Activated CD4-positive, alpha-beta T cell treated with anti-CD3 and anti-CD28 coated beads, Interleukin-2, Interleukin-6, amounts not matched to agents 100 ng/mL and 50 ng/mL, durations not matched to agents 16 hours and 8 hours (primary cell): ENCODE results near the gene ADAM8.

Experiments
- DNase-seq: peaks from one replicate; pipeline ENCODE4 v3.0.0-alpha.2; 2020

The ADAM8 gene

DNA sequence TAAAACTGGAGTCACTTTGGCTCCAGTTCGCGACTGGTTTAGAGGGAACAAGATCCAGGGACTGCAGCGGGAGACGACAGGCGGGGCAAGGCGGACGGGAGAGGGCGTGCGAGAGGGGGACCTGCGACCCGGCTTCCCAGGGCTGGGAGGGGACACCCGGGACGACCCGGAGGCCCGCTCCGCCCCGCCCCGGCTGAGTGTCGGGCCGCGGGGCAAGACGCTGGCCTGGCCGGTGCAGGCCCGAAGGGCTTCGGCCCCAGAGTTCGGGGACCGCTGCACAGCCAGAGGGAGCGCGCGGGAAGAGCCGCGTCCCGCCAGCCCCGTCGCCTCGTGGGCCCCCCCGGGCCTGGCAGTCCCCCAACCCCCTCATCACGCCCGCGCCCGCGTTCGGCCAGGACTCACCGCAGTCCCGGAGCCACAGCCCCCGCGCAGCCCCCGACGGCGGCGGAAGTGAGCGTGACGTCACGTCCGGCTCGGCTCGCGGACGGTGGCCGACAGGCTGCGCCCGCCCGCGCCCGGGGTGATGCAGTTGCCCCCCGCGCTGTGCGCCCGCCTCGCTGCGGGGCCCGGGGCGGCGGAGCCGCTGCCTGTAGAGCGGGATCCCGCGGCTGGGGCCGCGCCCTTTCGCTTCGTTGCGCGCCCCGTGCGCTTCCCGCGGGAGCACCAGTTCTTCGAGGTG is 31.9 kb upstream of the ADAM8 start, which contains the start of the genes TUBGCP2 and ZNF511:
TSS of gene TUBGCP2 (minus strand) at position 452 of the 679 bp plus-strand sequence. CDS start 5,931 bp downstream, outside the sequence.
TSS of gene ZNF511 (plus strand) at position 494 of the 679 bp plus-strand sequence. CDS start at position 524, 30 bp downstream.
- DNase-seq, result peak; percentile 90

DNA sequence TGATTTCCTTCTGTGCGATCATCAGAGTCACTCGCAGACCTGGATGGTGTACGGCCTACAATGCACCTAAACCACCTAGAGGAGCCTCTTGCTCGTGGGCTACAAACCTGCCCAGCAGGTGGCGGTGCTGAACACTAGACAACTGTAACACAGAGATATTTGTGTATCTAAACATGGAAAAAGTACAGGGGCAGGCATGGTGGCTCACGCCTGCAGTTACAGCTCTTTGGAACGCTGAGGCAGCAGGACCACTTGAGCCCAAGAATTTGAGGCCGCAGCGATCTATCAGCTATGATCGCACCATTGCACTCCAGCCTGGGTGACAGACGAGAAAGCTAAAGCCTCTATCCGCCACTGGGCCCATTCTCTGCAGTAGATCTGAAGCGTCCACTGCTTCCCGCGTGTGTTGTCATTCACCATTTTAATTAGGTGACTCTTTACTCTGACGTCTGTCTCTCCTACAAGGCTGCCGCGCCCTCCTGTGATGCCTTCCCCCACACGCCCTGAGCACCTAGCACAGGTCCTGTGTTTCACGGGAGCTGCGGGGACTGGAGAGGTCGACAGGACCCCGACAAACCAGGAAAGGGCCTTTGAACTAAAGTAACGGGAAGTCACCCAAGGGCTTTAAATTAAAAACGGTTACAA is 31.2 kb upstream of the ADAM8 start:
- DNase-seq, result peak; percentile 88

DNA sequence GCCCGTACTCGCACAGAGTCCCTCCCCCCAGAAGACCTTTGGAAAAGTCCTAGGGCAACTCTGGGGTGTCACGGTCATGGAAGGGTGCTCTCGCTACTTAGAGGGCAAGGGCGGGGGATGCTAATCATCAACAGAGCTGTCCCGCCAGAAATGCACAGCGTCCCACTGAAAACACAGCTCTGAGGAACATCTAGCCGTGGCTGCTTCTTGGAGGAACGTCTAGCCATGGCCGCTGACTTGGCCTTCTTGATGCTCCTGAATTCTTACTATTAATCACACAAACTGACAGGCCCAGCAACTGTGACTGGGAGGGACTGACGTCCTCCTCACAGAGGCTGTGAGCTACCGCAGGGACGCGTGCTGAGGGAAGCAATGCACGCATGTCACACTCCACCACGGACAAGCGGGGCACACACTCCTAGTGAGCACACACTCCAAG is 30.3 kb upstream of the ADAM8 start:
- no peak for DNase-seq

DNA sequence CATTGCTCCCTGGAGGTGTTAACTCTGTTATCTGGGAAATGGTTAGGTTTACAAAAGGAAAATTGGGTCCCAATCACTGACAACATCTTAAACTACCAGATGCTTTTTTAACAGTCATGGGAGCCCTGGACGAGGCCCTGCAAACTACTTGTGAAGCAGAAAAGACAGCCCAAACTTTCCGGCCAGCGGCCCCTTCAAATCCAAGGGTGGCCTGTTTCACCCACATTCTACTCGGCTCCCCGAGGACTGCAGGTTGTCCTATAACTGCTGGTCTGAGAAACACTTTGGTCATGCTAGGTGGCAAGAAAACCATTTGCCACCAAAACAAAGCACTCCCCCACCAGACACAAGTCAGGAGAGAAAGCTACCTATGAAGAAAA is 29.4 kb upstream of the ADAM8 start:
- no peak for DNase-seq

DNA sequence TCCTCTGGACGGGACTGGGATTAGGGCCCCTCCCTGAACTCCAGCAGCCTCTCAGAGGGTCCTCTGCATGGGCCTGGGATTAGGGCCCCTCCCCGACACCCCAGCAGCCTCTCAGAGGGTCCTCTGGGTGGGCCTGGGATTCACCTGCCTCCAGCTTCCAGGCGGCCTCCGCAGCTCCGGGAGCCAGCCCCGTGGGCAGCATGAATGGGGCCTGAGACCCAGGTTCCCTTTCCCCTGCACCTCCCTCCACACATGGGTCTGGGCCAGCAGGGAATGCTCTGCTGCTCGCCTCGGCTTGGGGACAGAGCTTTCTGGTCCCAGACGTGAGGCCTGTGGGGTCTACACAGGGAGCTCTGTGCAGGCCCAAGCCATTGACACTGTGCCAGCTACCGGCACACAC is 26.5 kb upstream of the ADAM8 start:
- DNase-seq, result no peak

DNA sequence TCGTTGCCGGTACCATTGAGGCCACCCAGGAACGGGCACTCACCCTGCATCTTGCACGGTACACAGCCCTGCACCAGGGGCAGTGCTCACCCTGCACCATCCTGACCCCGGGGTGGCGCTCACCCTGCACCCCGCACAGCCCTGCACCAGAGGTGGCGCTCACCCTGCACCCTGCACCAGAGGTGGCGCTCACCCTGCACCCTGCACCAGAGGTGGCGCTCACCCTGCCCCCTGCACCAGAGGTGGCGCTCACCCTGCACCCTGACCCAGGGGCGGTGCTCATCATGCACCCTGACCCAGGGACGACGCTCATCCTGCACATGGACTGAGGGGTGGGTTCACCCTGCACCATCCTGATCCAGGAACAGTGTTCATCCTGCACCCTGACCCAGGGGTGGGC is 25.6 kb upstream of the ADAM8 start:
- DNase-seq, result no peak

DNA sequence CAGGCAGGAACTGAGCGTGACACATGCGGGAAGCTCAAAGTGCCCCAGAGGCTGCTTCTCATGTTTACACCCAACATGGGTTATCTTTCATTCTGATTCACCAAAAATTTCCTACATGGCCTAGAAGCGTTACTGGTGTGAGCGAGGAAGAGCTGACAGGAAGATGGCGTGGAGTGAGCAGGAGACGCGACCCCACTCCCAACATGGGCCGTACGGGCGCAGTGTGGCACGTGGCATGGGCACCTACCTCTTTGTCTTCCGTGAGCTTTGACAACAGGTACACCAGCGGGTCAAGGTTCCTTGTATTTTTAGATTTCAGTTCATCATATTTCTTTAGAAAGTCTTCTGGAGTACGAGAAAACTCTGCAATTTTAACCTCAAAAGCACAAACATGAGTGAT is 23.1 kb upstream of the ADAM8 start:
- no peak for DNase-seq

DNA sequence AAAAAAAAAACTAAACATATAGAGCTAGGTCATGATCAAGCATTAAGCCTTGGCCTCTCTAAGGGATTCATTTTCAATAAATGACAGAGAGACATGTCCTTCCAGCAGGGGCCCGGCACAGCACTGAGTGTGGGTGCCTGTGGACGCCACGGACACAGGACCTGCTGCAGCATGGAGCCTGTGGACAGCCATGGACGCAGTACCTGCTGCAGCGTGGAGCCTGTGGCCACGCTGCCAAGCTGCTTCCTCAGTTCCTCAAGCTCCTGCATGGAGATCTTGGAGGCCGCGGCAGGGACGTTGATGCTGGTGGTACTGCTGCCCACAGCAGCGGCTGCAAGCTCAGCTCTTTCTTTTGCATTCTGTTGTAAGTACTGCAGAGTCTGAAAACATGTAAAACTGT is 22.6 kb upstream of the ADAM8 start:
- no peak for DNase-seq

DNA sequence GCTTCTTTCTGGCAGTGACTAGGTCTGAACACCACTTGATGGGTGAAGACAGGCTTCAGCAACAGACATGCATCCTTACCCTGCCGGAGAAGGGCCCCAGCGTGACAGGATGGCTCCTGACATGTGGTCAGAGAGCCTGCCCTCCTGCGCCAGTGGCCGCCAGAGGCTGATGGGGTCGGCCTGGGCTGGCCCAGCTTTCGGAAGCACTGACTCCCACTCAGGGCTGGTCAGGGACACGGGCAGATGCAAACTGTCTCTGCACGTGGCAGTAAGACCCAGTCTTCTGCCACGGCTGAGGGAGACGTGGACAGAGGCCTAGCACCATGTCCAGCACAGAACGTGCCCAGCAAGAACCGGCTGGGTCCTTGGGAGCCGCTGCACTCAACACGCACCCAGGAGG is 21.8 kb upstream of the ADAM8 start:
- DNase-seq, result no peak

DNA sequence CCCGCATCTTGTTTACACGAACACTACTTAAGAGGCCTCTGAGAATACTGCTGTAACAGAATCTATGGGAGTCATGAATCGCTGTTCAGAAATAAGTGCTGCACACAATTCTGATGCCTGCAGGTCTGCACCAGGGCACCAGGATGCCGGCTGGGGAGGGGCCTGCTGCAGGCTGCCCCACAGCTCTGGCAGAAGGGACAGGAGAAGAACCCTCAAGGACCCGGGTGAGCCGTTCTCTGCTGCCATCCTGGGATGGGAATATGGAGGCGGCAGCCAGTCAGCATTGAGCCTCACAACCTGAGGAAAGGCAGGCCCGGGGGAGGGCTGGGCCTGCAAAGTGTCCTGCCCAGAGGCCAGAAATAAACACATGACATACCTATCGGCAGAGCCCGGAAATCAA is 20.8 kb upstream of the ADAM8 start:
- no peak for DNase-seq

DNA sequence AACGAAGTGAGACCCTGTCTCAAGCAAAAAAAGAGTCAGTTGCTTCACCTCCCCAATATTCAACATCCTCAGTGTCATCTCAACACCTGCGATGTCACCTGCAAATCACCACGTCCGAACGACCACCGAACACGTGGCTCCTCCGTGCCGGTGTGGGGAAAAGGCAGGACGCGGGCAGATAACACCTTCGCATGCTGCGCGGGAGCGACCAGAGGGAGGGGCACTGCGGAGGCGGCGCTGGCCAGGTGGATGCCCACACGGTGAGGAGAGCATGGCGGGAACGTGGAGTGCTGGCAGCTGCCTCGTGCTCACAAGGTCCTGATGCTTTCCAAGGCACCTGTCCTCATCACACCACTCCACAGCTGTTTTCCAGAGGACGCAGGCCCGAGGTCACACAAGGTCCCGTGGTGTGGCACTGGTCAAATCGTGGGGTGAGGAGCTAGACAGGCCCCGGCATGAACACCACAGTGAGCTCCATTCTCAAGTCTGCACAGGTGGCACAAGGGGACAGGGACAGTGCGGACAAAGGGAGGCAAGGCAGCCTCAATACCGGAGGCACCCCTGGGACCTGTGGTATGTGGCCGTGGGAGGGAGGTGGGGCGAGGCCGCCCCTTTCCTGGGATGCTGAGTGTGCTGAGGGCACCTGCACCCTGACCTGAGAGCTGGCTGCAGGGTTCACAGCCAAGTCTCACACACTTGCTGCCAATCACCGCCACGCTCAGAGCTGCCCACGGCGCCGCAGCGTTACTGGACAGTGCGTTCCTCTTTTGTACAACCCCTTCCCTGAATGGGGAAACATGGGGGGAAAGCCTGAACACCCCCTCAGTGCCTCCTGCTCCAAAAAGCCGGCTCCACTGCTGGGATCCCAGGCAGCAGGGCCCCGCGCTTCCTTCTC is 19.0 kb upstream of the ADAM8 start:
- no peak for DNase-seq

DNA sequence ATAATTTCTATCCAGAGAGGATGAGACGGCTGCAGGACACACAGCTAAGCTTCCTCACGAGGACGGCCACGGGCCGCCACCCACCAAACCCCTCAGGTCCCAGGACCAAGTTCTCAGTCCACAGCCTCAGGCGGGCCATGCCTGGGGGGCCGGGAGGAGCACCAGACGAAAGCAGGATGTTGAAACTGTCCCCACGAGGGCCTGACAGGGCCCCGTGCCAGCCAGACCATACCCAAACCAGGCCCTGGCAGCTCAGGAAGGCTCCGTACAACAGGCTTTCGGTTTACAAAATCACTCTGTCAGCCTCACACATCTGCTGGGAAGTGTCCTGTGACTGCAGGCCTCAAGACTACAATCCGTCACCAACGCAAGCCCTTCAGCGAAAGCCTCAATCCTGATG is 17.5 kb upstream of the ADAM8 start:
- DNase-seq, result no peak

DNA sequence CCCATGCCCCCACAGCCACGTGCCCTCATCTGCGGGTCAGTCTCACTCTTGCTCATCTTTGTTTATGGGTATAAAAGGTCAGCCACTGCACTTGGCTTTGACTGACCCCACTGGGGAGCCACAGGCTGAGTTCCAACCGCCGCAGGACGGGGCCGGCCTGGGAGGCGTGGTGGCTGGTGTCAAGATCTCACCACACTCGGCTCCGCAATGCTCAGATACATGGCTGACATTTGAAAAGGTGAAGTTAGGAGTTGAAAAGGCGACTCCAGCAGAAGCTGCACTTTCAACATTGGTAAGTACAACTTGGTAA is 17.1 kb upstream of the ADAM8 start:
- DNase-seq, result no peak

DNA sequence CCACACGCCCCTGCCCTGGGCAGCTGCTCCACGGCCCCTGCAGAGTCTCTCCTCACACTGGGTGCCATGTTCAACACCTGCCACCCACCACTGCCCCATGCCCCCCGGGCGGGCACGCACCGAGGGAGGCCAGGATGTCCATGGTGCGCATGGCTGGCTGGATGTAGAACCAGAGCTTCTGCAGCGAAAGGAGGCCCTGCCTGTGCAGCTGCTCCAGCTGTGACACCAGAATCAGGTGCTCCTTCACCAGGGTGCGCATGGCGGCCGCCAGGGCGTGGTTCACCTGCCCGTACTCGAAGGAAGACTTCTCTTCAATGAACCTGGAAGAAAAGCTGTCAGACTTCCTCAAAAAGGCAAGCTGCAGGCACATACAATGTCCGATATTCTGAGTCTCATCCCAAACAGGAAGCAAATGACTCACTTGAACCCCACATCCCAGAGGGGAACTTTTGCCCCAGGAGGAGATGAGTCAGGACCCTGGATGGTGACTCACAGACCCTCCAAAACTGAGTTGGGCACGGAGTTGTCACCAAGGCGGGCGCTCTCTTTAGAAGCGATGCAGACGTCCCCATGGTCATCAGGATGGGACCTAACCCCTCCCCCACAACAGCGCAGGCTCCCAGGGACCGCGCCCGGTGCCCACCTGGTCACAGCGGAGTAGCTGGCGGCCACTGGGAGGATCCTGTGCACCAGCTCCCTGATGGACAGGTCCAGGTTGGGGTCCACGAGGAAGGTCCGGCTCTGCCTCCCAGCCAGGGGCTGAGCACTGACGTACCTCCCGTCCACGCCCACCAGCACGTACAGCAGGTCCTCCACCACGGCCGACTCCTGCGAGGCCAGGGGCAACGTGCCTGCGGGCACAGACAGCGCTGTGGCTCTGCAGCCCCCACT is 16.5 kb upstream of the ADAM8 start:
- peak; percentile 33 for DNase-seq

DNA sequence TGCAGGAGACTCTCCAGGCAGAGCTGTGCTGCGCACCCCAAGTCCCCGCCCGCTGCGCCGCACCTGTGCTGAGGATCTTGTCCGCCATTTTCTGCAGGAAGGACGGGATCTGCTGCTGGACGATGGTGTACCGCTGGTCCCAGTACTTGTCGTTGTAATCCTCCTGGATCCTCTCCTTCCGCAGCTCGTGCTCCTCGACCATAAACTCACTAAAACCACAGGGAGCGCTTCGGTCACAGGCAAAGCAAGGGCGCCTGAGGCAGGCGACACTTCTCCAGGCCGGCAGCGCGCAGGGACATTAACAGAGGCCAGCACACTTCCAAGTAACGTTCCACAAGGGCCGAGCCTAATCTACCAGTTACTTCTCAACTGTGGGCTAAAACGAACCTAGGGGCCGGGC is 13.1 kb upstream of the ADAM8 start:
- DNase-seq, result no peak

DNA sequence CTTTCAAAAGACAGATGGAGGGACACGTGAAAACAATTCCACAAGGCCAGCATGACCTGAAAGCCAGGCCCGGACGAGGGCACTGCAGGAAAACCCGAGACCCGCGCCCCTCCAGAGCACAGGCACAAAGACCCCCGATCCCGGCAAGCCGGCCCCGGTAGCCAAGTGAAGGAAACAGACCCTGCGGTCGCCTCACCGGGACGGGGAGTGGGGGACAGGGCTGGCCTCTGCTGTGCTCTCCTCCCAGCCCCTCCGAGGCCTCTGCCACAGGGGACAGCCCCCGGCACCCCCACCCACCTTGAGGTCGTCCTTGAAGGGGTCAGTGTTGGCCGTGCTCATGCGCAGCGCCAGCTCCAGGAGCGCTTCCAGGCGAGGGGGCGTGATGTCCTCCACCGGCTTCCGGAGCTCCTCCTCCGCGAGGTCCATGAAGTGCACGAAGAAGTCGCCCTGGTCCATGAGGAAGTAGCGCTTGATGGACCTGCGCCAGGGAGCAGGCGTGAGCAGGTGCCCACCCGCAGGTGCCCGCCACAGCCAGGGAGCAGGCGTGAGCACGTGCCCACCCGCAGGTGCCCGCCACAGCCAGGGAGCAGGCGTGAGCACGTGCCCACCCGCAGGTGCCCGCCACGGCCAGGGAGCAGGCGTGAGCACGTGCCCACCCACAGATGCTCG is 11.3 kb upstream of the ADAM8 start:
- DNase-seq, result no peak

DNA sequence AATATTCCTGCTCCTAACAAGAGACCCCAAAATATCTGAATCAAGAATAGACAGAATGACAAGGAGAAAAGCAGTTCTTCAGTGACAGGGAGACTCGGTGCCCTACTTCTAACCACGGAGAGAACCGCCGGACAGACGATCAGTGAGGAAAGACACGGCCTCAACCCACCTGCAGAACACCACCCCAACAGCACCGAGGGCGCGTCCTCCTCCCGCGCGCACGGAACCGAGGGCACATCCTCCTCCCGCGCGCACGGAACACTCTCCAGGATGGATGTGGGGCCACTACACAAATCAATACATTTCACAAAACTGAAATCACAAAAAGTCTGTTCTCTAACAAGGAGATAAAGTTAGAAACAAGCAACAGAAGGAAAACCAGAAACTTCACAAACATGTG is 9.7 kb upstream of the ADAM8 start:
- no peak for DNase-seq

DNA sequence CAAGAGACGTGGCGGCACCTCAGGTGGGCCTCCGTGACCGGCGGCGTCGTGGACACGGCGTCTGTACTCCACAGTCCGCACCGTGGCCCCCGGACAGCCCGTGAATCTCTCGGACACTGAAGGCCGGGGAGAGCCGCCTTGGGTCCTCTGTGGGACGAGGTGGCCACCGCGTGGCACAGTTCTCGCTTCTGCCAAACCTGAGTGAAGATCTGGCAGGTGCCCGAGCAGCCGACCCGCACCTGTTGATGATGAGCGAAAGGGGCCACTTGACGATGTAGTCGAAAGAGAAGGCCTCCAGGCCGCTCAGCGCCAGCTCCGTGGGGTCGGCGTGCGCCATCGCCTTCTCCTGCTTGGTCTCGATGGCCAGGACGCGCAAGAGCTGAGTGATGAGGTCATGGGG is 8.5 kb upstream of the ADAM8 start:
- no peak for DNase-seq

DNA sequence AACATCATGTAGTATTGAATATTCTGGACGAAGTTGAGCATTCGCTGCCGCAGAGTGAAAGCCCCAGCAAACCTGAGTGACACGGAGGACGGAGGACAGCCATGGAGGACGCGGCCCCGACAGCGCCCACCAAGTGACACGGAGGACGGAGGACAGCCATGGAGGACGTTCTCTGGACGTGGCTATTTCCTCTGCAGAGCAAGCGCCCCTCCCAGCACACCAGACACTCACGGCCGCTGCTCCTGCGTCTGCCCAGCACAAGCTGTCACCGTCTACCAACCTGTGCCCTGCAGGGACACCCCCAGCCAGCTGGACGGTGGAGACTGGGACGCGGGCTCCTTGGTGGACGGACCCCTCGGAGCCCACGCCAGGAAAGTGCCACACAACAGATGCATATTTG is 7.3 kb upstream of the ADAM8 start:
- no peak for DNase-seq

DNA sequence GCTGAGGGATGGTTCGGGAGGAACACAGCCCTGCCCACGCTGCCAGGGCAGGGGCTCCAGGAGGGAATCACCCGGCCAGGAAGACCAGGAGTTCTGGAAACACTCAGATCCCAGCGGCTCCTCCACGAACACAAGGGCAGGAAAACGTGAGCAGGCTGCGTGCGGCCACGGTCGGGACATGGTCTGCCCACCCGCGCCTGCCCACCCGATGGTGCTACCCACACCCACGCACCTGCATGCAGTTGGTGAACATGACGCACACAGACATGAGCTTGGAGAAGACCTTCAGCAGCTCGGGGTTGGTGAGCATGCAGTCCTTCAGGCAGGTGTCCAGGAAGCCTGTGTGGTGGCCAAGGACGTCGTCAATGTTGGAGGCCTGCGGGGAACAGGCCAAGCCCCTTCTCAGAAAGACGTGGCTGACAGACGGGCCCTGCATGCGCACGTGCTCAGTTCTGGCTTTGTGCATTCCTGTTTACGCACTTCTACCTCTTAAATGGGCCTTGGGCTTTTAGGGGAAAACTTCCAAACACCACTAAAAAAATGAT is 6.2 kb upstream of the ADAM8 start:
- no peak for DNase-seq

DNA sequence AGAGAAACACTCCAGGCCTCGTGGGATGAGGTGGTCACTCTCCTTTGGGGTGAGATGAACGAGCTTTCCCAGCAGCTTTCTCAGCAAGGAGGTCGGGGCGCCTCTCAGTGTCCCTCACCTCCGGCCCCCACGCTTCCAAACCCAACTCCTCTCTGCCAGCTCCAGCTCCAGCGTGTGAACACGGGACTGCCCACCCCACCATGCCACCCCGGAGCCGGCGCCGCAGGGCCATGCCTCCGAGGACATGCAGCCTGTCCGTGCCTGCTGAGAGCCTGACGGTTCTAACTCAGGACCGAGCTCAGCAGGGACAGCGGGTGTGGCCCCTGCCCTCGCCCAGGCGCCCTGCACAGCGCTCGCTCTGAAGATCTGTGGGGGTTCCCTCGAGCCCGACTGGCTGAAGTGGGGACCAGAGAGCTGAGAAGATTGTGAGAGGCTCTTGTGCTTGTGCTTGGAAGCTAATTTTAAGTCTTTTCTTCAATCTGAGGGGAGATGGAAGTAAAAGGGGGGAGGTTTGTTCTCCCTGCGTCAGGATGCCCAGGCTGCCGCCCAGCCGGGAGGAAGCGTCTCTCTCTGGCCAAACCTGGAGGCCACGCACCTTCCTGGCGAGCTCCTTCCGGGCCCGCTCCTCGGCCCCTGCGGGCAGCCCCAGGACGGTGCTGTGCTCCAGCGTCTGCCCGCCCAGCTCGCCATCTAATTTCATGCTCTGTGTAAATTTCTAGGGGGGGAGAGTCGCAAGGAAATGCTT is 5.1 kb upstream of the ADAM8 start:
- DNase-seq, result no peak
